ENCODE measurements around the gene GABBR2. TPM values are rescaled to one million over a fixed set of nuclear protein-coding genes. Genes with fewer than 3 reads are reported as not detected.

Gene GABBR2
- total RNA-seq, 1 experiment from 2014 or later, result 0.33 TPM

DNA sequence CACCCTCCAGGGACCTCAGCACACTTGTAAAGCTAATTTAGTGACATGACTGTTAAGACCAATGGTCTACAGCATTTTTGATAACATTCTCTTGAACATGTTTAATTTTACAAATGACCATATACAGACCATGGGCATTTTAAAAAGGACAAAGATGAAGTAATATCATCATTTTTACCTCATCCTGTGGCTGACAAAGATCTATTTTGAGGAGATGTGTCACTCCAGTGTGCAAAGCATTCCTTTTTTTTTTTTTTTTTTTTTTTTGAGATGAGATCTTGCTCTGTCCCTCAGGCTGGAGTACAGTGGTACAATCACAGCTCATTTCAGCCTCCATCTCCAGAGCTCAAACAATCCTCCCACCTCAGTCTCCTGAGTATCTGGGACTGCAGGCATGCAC is 335.1 kb downstream of the GABBR2 start:
- no peaks in the 10 kb centered on the region for H3K9me3 Mint-ChIP-seq (ENCODE audit: low read depth, unreplicated experiment)

GRCh38 chr9:98372077-98372836 is 336.5 kb downstream of the GABBR2 start:
- no peak for TF ChIP-seq CTCF (IDR thresholded peaks at IDR 0.05; ENCODE audit: unreplicated experiment)
- peaks cover 13% of the 10 kb centered on the region for H3K4me1 Mint-ChIP-seq (ENCODE audit: low read depth, unreplicated experiment)
- H3K27me3 Mint-ChIP-seq (ENCODE audit: unreplicated experiment), result peaks cover 13% of the 10 kb centered on the region
- no peak overlapping the region for H3K27ac Mint-ChIP-seq (ENCODE audit: unreplicated experiment)
- no peaks in the 10 kb centered on the region for H3K36me3 Mint-ChIP-seq (ENCODE audit: insufficient read depth, unreplicated experiment)
- H3K4me3 Mint-ChIP-seq (ENCODE audit: low read depth, unreplicated experiment), result no peak overlapping the region
- no peak for DNase-seq
- CTCF ChIA-PET, result no interaction called here
- H3K9me3 Mint-ChIP-seq (ENCODE audit: low read depth, unreplicated experiment), result no peaks in the 10 kb centered on the region
- BruUV-seq (replicated peaks), result no TSS peak
- intact Hi-C loops (cut with micrococcal nuclease; ENCODE audit: unreplicated experiment), result no loop called here

More for the DNA sequence above, 335.1 kb downstream of the GABBR2 start:
- peaks cover 13% of the 10 kb centered on the region for H3K4me1 Mint-ChIP-seq (ENCODE audit: low read depth, unreplicated experiment)
- no TSS peak for BruUV-seq (replicated peaks)
- DNase-seq, result no peak
- TF ChIP-seq CTCF (IDR thresholded peaks at IDR 0.05; ENCODE audit: unreplicated experiment), result no peak
- intact Hi-C loops (cut with micrococcal nuclease; ENCODE audit: unreplicated experiment), result no loop called here
- H3K27me3 Mint-ChIP-seq (ENCODE audit: unreplicated experiment), result no peaks in the 10 kb centered on the region
- H3K27ac Mint-ChIP-seq (ENCODE audit: unreplicated experiment), result no peak overlapping the region
- CTCF ChIA-PET, result interaction anchor here (0.6 kb wide), 1 partner anchor 536 kb away, joined by 3 read pairs; no protein-coding TSS in a partner anchor
- H3K4me3 Mint-ChIP-seq (ENCODE audit: low read depth, unreplicated experiment), result no peak overlapping the region
- no peaks in the 10 kb centered on the region for H3K36me3 Mint-ChIP-seq (ENCODE audit: insufficient read depth, unreplicated experiment)

DNA sequence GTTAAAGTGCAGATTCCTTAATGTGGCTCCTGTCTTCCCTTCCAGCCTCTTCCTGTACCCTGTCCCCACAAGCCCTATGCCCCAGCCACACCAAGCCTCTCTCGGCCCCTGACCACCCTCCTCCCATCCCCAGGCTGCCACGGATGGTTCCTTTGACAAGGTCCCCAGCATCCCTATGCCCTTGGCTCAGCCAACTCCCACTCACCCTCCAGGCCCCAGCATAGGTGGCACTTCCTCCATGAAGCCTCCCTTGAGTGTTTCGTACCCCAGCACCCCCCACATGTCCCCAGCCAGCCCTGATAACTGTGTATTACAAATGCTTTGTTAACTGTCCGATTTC is 337.8 kb downstream of the GABBR2 start:
- DNase-seq, result no peak
- H3K4me3 Mint-ChIP-seq (ENCODE audit: low read depth, unreplicated experiment), result no peak overlapping the region
- BruUV-seq (replicated peaks), result no TSS peak
- TF ChIP-seq CTCF (IDR thresholded peaks at IDR 0.05; ENCODE audit: unreplicated experiment), result no peak
- no peak overlapping the region for H3K27ac Mint-ChIP-seq (ENCODE audit: unreplicated experiment)
- intact Hi-C loops (cut with micrococcal nuclease; ENCODE audit: unreplicated experiment), result no loop called here
- CTCF ChIA-PET, result no interaction called here
- no peaks in the 10 kb centered on the region for H3K36me3 Mint-ChIP-seq (ENCODE audit: insufficient read depth, unreplicated experiment)
- peaks cover 13% of the 10 kb centered on the region for H3K4me1 Mint-ChIP-seq (ENCODE audit: low read depth, unreplicated experiment)
- H3K9me3 Mint-ChIP-seq (ENCODE audit: low read depth, unreplicated experiment), result no peaks in the 10 kb centered on the region
- peaks cover 23% of the 10 kb centered on the region for H3K27me3 Mint-ChIP-seq (ENCODE audit: unreplicated experiment)

DNA sequence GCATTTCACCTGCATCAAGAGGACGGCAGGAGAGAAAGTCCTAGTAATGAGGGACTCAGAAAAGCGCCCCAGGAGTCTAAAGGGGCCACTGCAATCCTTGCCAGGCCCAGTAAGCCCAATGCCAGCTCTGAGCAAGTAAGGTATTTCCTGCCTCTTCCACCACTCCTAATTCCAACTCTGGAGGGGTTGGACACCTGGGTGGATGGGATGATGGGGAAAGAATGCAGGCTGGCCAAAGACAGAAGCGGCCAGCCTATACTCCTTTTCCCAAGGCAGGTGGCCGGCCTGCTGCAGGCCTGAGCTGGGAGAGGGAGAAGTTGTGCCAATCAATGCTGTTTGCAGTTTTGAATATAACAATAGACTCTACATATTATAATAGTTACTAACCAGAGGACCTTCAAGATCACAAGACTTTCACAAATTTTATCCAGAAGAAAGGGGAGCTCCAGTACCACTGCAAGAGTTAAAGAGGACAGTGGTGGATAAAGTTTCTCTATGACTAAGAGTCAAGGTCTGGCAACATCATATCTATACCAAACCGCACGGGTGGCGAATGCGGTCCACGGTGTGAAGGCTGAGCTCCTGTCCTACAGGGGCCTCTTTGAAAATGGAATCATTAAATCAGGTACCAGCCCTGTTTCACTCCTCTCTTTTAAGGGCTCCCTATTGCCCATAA is 338.3 kb downstream of the GABBR2 start:
- H3K9me3 Mint-ChIP-seq (ENCODE audit: low read depth, unreplicated experiment), result no peaks in the 10 kb centered on the region
- H3K27ac Mint-ChIP-seq (ENCODE audit: unreplicated experiment), result no peak overlapping the region
- H3K4me3 Mint-ChIP-seq (ENCODE audit: low read depth, unreplicated experiment), result no peak overlapping the region
- BruUV-seq (replicated peaks), result no TSS peak
- intact Hi-C loops (cut with micrococcal nuclease; ENCODE audit: unreplicated experiment), result no loop called here
- peaks cover 13% of the 10 kb centered on the region for H3K4me1 Mint-ChIP-seq (ENCODE audit: low read depth, unreplicated experiment)
- no peak for DNase-seq
- H3K36me3 Mint-ChIP-seq (ENCODE audit: insufficient read depth, unreplicated experiment), result no peaks in the 10 kb centered on the region
- peaks cover 23% of the 10 kb centered on the region for H3K27me3 Mint-ChIP-seq (ENCODE audit: unreplicated experiment)
- TF ChIP-seq CTCF (IDR thresholded peaks at IDR 0.05; ENCODE audit: unreplicated experiment), result no peak
- CTCF ChIA-PET, result no interaction called here
